ENCODE data around the gene RPS25.
"Not testable (repeated sequence)": the region's sequence is repeated elsewhere in the genome, so short reads cannot be mapped to it uniquely, and the experiment has no call there.

Gene RPS25

GRCh38 chr11:119049081-119049480 is 30.9 kb upstream of the RPS25 start:
- Mint-ChIP-seq H3K9me3 (no peaks in the 10 kb centered on the region), H3K4me3 (no peak overlapping the region), H3K27me3 (no peaks in the 10 kb centered on the region), H3K27ac (no peak overlapping the region), H3K4me1 (ENCODE audit: low read depth) (peaks cover 35% of the 10 kb centered on the region), H3K36me3 (ENCODE audit: low read depth) (peaks cover 99% of the 10 kb centered on the region)
- DNase-seq, result no peak

- Mint-ChIP-seq H3K27me3 (no peaks in the 10 kb centered on the region), H3K9me3 (no peaks in the 10 kb centered on the region), H3K27ac (peak overlapping the region; percentile 66), H3K4me1 (ENCODE audit: low read depth) (peaks cover 31% of the 10 kb centered on the region), H3K36me3 (ENCODE audit: low read depth) (peaks cover 97% of the 10 kb centered on the region), H3K4me3 (no peak overlapping the region)
- no peak for DNase-seq
Observed at GRCh38 chr11:119048644-119049043, 30.5 kb upstream of the RPS25 start.

GRCh38 chr11:119047205-119047604 is 29.1 kb upstream of the RPS25 start:
- Mint-ChIP-seq H3K27ac (peak overlapping the region; percentile 64), H3K36me3 (ENCODE audit: low read depth) (peaks cover 82% of the 10 kb centered on the region), H3K4me1 (ENCODE audit: low read depth) (peaks cover 23% of the 10 kb centered on the region), H3K27me3 (no peaks in the 10 kb centered on the region), H3K4me3 (no peak overlapping the region), H3K9me3 (no peaks in the 10 kb centered on the region)
- DNase-seq, result no peak

GRCh38 chr11:119046489-119046888 is 28.3 kb upstream of the RPS25 start:
- peaks cover 75% of the 10 kb centered on the region for H3K36me3 Mint-ChIP-seq (ENCODE audit: low read depth)

GRCh38 chr11:119044708-119045107 is 26.6 kb upstream of the RPS25 start:
- DNase-seq, result no peak
- no peaks in the 10 kb centered on the region for H3K9me3 Mint-ChIP-seq
- H3K36me3 Mint-ChIP-seq (ENCODE audit: low read depth), result peaks cover 57% of the 10 kb centered on the region
- H3K4me1 Mint-ChIP-seq (ENCODE audit: low read depth), result peaks cover 16% of the 10 kb centered on the region
- no peak overlapping the region for H3K4me3 Mint-ChIP-seq
- H3K27me3 Mint-ChIP-seq, result no peaks in the 10 kb centered on the region
- H3K27ac Mint-ChIP-seq, result peak overlapping the region; percentile 22

More at GRCh38 chr11:119046489-119046888, 28.3 kb upstream of the RPS25 start:
- no peaks in the 10 kb centered on the region for H3K27me3 Mint-ChIP-seq
- H3K27ac Mint-ChIP-seq, result no peak overlapping the region
- H3K4me3 Mint-ChIP-seq, result no peak overlapping the region
- no peak for DNase-seq
- H3K4me1 Mint-ChIP-seq (ENCODE audit: low read depth), result peaks cover 23% of the 10 kb centered on the region
- no peaks in the 10 kb centered on the region for H3K9me3 Mint-ChIP-seq

- Mint-ChIP-seq H3K4me1 (ENCODE audit: low read depth) (peaks cover 14% of the 10 kb centered on the region), H3K27me3 (no peaks in the 10 kb centered on the region), H3K9me3 (no peaks in the 10 kb centered on the region), H3K27ac (no peak overlapping the region), H3K36me3 (ENCODE audit: low read depth) (peaks cover 40% of the 10 kb centered on the region), H3K4me3 (no peak overlapping the region)
- no peak for DNase-seq
Observed at GRCh38 chr11:119042927-119043326, 24.8 kb upstream of the RPS25 start.

- peak overlapping the region; percentile 72 for H3K27ac Mint-ChIP-seq
- no peaks in the 10 kb centered on the region for H3K9me3 Mint-ChIP-seq
- H3K4me1 Mint-ChIP-seq (ENCODE audit: low read depth), result peaks cover 9% of the 10 kb centered on the region
- DNase-seq, result no peak
- peaks cover 30% of the 10 kb centered on the region for H3K36me3 Mint-ChIP-seq (ENCODE audit: low read depth)
- H3K4me3 Mint-ChIP-seq, result no peak overlapping the region
- no peaks in the 10 kb centered on the region for H3K27me3 Mint-ChIP-seq
Observed at GRCh38 chr11:119041821-119042514, 23.8 kb upstream of the RPS25 start.

- not testable (repeated sequence) for H3K27me3 Mint-ChIP-seq; DNase-seq; H3K4me1 Mint-ChIP-seq (ENCODE audit: low read depth); H3K9me3 Mint-ChIP-seq; H3K36me3 Mint-ChIP-seq (ENCODE audit: low read depth); H3K4me3 Mint-ChIP-seq; H3K27ac Mint-ChIP-seq
Observed at GRCh38 chr11:119039471-119039870, 21.3 kb upstream of the RPS25 start.

- no peak overlapping the region for H3K4me3 Mint-ChIP-seq
- peaks cover 9% of the 10 kb centered on the region for H3K4me1 Mint-ChIP-seq (ENCODE audit: low read depth)
- no peak overlapping the region for H3K27ac Mint-ChIP-seq
- DNase-seq, result no peak
- H3K36me3 Mint-ChIP-seq (ENCODE audit: low read depth), result no peaks in the 10 kb centered on the region
- H3K9me3 Mint-ChIP-seq, result no peaks in the 10 kb centered on the region
- no peaks in the 10 kb centered on the region for H3K27me3 Mint-ChIP-seq
Observed at GRCh38 chr11:119038884-119039283, 20.7 kb upstream of the RPS25 start.

GRCh38 chr11:119034813-119035212 is 16.7 kb upstream of the RPS25 start:
- DNase-seq, result no peak
- Mint-ChIP-seq H3K36me3 (ENCODE audit: low read depth) (peaks cover 5% of the 10 kb centered on the region), H3K27ac (no peak overlapping the region), H3K4me1 (ENCODE audit: low read depth) (peaks cover 7% of the 10 kb centered on the region), H3K4me3 (no peak overlapping the region), H3K9me3 (no peaks in the 10 kb centered on the region), H3K27me3 (no peaks in the 10 kb centered on the region)

GRCh38 chr11:119033421-119033820 is 15.3 kb upstream of the RPS25 start:
- H3K9me3 Mint-ChIP-seq, DNase-seq, H3K27me3 Mint-ChIP-seq, H3K4me3 Mint-ChIP-seq, H3K27ac Mint-ChIP-seq: not testable (repeated sequence)
- Mint-ChIP-seq H3K4me1 (ENCODE audit: low read depth) (peaks cover 20% of the 10 kb centered on the region), H3K36me3 (ENCODE audit: low read depth) (peaks cover 19% of the 10 kb centered on the region)

- Mint-ChIP-seq H3K27ac (no peak overlapping the region), H3K4me1 (ENCODE audit: low read depth) (peaks cover 24% of the 10 kb centered on the region), H3K27me3 (no peaks in the 10 kb centered on the region), H3K36me3 (ENCODE audit: low read depth) (peaks cover 32% of the 10 kb centered on the region), H3K9me3 (no peaks in the 10 kb centered on the region), H3K4me3 (no peak overlapping the region)
- DNase-seq, result no peak
Observed at GRCh38 chr11:119031912-119032280, 13.8 kb upstream of the RPS25 start.

- peak; percentile 99 for DNase-seq
- Mint-ChIP-seq H3K36me3 (ENCODE audit: low read depth) (peaks cover 45% of the 10 kb centered on the region), H3K4me1 (ENCODE audit: low read depth) (peaks cover 24% of the 10 kb centered on the region), H3K9me3 (no peaks in the 10 kb centered on the region), H3K27ac (peak within 1 kb of the TSS; percentile 91), H3K27me3 (no peaks in the 10 kb centered on the region), H3K4me3 (peak within 1 kb of the TSS; percentile 85)
Observed at GRCh38 chr11:119030329-119031047, 12.3 kb upstream of the RPS25 start, which contains the start of gene SLC37A4. Gene SLC37A4 (minus strand): TSS chr11:119030877.

GRCh38 chr11:119030029-119030328 is 11.8 kb upstream of the RPS25 start:
- DNase-seq, result no peak
- H3K4me1 Mint-ChIP-seq (ENCODE audit: low read depth), result peaks cover 24% of the 10 kb centered on the region
- no peaks in the 10 kb centered on the region for H3K27me3 Mint-ChIP-seq
- peak overlapping the region; percentile 85 for H3K4me3 Mint-ChIP-seq
- H3K27ac Mint-ChIP-seq, result peak overlapping the region; percentile 91
- no peaks in the 10 kb centered on the region for H3K9me3 Mint-ChIP-seq
- peaks cover 50% of the 10 kb centered on the region for H3K36me3 Mint-ChIP-seq (ENCODE audit: low read depth)

- H3K9me3 Mint-ChIP-seq, result no peaks in the 10 kb centered on the region
- peaks cover 28% of the 10 kb centered on the region for H3K4me1 Mint-ChIP-seq (ENCODE audit: low read depth)
- peaks cover 55% of the 10 kb centered on the region for H3K36me3 Mint-ChIP-seq (ENCODE audit: low read depth)
- peak; percentile 68 for DNase-seq
- H3K27me3 Mint-ChIP-seq, result no peaks in the 10 kb centered on the region
- H3K4me3 Mint-ChIP-seq, result peak overlapping the region; percentile 85
- H3K27ac Mint-ChIP-seq, result peak overlapping the region; percentile 91
Observed at GRCh38 chr11:119029340-119030028, 11.3 kb upstream of the RPS25 start.
